ENCODE results near the gene MED4.

- TF ChIP-seq CTCF (IDR thresholded peaks at IDR 0.05) (no peak), POLR2A (IDR thresholded peaks at IDR 0.05) (no peak)
Measured at GRCh38 chr13:48029859-48030258, 65.0 kb downstream of the MED4 start.
